GM12892 (cell line): ENCODE data around the gene IER3IP1.

Experiments used
- POLR2A ChIP-seq: IDR thresholded peaks from 2 replicates; pipeline ENCODE4 v1.6.1; 2011; ENCODE audit warnings: low read depth, low read length, control low read depth
- POLR2AphosphoS5 ChIP-seq: IDR thresholded peaks from 2 replicates; pipeline ENCODE4 v1.6.1; 2011; ENCODE audit warnings: low read depth, low read length, control low read depth
- TAF1 ChIP-seq: IDR thresholded peaks from 2 replicates; pipeline ENCODE4 v1.6.1; 2011; ENCODE audit warnings: low read depth, mild to moderate bottlenecking, control low read depth, low read length, borderline replicate concordance

DNA sequence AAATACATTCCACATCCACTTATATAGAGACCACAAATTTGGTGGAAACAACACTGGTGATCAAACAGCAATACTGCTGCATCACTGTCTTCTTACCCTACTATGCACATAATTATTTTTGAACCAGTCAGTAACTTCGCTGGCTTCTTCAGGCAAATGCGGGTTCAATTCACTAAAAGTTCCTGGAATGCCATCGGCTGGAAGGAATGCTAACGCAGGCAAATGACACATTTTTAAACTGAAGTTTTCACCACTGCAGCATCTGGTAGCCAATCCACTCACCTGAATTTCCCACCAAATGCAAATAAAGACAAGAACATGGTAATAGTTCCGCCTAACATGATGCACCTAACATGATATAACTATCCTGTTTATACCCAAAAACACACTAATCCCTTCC is 15.9 kb downstream of the IER3IP1 start:
- TF ChIP-seq POLR2A (no peak), POLR2AphosphoS5 (no peak), TAF1 (no peak)
